Fibroblast of mammary gland (primary cell): ENCODE measurements around the gene EGFL7.

ENCODE experiments used
- DNase-seq: peaks from one replicate; pipeline ENCODE4 v3.0.0-alpha.2; 2010; ENCODE audit warnings: low read depth
- H3K4me3 ChIP-seq: 2 replicates; pipeline ENCODE4 v1.5.1; 2011; ENCODE audit warnings: low read depth, mild to moderate bottlenecking, low read length, moderate library complexity; ENCODE audit not compliant: control insufficient read depth
- TF ChIP-seq, protein P1 (sequence below): conservative IDR thresholded peaks from 2 replicates; pipeline ENCODE4 v1.5.1; 2011; ENCODE audit warnings: low read depth, low read length, inconsistent platforms; ENCODE audit not compliant: control insufficient read depth, insufficient read depth

EGFL7 gene

DNA sequence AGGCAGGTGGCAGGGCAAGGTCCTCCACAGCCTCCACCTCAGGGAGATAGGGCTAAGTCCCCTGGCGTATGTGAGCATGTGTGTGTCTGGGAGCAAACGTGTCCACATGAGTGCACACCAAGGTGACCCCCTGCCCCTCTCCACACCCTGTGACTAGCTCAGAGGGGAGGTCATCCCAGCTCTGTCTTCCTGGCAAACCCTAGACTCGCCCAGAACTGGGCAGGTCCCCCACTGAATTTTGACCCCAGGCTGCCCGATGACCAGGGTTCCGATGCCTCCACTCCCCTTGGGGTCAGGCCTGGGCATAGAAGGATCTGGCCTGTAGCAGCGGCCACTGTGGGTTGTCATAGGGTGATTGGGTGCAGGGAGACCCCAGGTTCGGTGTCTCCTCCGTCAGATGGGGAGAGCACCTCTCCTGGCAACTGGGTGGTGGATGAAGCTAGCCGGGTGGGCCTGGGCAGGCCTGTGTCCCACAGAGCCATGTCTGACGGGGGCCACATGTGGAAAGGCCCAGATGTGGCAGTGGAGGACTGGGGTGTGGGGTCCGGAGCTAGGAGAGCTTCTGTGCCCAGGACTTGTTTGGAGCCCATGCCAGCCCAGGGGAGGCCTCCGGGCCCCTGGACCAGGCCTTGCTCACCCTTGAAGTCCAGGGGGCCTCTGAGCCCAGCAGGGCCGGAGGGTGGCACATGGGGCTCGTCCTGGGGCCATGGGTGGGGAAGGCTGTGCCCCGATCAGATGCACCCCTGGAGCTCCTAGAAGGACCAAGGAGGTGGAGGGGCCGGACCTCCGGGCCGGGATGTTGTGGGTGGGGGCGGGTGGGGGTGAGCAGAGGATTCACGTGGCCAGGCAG lies 55.9 kb downstream of the EGFL7 start:
- DNase-seq = no peak
- H3K4me3 ChIP-seq = no peak overlapping the region
- TF ChIP-seq, protein P1, sequence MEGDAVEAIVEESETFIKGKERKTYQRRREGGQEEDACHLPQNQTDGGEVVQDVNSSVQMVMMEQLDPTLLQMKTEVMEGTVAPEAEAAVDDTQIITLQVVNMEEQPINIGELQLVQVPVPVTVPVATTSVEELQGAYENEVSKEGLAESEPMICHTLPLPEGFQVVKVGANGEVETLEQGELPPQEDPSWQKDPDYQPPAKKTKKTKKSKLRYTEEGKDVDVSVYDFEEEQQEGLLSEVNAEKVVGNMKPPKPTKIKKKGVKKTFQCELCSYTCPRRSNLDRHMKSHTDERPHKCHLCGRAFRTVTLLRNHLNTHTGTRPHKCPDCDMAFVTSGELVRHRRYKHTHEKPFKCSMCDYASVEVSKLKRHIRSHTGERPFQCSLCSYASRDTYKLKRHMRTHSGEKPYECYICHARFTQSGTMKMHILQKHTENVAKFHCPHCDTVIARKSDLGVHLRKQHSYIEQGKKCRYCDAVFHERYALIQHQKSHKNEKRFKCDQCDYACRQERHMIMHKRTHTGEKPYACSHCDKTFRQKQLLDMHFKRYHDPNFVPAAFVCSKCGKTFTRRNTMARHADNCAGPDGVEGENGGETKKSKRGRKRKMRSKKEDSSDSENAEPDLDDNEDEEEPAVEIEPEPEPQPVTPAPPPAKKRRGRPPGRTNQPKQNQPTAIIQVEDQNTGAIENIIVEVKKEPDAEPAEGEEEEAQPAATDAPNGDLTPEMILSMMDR = no peak

DNA sequence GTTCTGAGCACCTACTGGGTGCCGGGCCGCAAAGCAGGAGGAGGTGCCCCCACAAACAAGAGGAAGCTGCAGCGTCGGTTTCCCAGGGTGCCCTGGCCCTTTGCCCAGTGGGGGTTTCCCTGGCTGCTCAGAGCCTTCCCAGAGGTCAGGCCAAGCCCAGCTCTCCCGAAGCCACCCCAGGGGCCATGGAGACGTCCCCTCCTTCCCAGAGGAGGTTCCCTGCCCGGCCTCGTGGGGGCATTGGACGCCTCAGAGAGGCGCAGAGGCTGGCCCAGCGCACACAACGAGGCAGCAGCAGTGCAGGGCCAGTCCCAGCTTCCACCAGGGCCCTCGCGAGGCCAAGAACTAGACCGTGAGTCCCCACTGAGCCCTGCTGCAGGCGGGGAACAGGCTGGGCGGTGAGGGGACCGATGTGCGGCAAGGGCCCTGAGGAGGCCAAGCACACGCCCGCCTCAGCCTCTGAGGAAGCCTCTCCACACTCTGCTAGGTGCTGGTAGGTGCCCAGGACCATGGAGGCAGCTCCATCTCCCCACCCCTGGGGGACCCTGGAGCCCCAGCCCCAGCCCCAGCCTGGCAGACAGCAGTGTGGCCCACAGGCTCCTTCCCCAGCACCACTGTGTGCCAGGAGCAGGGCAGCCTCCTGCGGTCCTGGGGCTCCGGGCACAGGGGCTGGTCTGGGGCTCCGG lies 56.6 kb downstream of the EGFL7 start:
- H3K4me3 ChIP-seq = no peak overlapping the region
- TF ChIP-seq, protein P1 = no peak
- DNase-seq = no peak

DNA sequence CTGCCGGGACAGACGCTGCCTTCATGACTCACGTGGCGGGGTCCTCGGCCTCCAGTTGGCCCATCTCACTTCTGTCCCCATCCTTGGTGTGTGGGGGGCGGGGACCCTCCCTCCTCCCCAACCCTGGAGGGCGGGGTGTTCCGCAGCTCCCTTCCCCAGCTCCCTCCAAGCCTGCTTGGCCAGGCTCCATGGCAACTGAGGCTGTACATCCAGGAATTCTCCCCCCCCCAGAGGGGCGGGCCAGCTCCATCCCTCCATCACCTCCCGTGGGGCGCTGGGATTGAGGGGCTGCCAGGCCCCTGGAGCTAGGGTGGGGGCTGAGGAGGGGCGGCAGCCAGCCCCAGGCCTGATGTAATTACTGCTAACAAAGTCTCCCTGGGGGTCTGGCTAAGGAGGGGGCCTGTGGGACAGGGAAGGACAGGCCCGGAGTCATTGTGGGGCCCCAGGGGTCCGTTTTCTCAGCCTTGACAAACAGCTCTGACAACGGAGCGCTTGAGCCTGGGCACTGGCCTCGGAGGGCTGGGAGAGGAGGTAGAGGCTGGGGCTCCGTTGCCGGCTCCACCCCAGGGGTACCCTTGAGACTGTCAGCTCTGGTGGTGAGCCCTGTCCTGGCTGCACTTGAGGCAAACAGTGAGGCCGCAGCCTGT lies 57.7 kb downstream of the EGFL7 start:
- TF ChIP-seq, protein P1 = no peak
- no peak for DNase-seq
- H3K4me3 ChIP-seq = no peak overlapping the region

DNA sequence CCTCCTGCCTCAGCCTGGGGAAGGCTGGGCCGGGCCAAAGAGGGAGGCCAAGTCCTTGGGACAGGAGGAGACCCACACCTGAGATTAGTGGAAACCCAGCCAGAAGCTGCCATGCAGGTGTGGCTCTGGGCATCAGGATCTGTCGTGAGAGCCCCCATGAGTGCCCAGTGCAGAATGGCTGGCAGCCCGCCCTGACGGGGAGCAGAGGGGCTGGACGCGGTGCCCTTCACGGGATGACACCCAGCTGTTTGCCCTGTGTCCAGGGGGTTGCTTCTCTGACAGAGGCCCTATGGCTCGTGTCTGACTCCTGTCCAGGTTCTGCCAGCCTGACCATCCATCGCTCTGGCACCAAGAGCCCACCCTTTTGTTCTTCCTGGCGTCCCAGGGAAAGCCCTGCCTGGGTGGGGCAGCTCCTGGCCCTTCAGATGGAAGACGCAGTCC lies 58.2 kb downstream of the EGFL7 start:
- H3K4me3 ChIP-seq = no peak overlapping the region
- no peak for DNase-seq
- TF ChIP-seq, protein P1 = no peak

DNA sequence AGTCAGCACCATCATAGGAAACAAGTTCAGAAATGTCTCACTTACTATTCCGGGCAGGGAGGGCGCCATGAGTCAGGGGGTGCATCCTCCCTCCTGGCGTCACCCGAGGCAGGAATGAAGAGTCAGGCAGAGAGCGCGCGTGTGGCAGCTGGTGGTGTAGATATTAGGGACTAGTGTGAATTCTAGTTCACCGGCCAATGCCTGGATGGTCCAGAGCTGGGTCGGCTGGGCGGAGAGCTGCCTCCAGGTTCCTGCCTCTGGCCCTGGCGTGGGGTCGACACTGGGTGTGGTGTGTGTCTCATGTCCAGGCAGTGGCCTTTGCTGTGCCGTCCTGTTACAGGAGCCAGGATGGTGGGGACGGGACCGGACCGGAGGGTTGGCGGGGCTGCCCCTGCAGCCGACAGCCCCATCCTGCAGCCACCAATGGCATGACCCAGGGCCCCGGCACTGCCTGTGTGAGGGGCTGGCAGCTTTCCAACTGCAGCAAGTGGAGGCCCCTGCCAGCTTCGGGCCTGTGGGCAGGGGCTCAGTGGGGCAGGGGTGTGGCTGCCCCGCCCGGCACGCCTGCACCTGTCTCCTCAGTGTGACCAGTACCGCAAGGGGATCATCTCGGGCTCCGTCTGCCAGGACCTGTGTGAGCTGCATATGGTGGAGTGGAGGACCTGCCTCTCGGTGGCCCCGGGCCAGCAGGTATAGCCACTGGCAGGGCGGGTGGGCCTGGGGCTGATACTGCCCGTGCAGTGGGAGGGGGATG lies 58.8 kb downstream of the EGFL7 start:
- DNase-seq = peak; percentile 85
- TF ChIP-seq, protein P1 = no peak
- no peak overlapping the region for H3K4me3 ChIP-seq
